IMR-90 (cell line): ENCODE measurements around the gene C3. TPM values are rescaled to one million over a fixed set of nuclear protein-coding genes. Genes with fewer than 3 reads are reported as not detected.

Source experiments
- ATAC-seq: fragments of 200-7000 bp; cut with Tn5 transposase; 2 replicates; pipeline ENCODE4 v1.9.1; 2020; ENCODE audit warnings: low read depth, mild to moderate bottlenecking, moderate library complexity
- BruUV-seq: library from RNA; stranded (reverse); fragments of 400-500 nt; replicated peaks from 2 replicates; lab custom pipeline; 2021; lab: Mats Ljungman, UMichigan
- CTCF ChIA-PET: fragments of 300-600 bp; formaldehyde crosslinking; extraction: SDS; loops from one replicate; lab custom pipeline; 2021; ENCODE audit warnings: antibody characterized with exemption; lab: Yijun Ruan, JAX
- POLR2A ChIA-PET: fragments of 300-600 bp; sonication (Branson Sonifier 250); formaldehyde crosslinking; loops from one replicate; lab custom pipeline; 2022; ENCODE audit warnings: antibody characterized with exemption; ENCODE audit not compliant: unreplicated experiment; lab: Charles Lee
- DNase-seq: peaks from one replicate; pipeline ENCODE4 v3.0.0; 2013
- H2AFZ ChIP-seq: replicated peaks from 2 replicates; pipeline ENCODE3; 2013; ENCODE audit warnings: low read length, mild to moderate bottlenecking; ENCODE audit not compliant: poor library complexity
- H2AK5ac ChIP-seq: 2 replicates; pipeline ENCODE4 v1.6.1; 2013; ENCODE audit warnings: low read depth, low read length, inconsistent platforms
- H2AK9ac ChIP-seq: replicated peaks from 2 replicates; pipeline ENCODE3; 2013; ENCODE audit warnings: mild to moderate bottlenecking, low read depth, low read length, moderate library complexity; ENCODE audit not compliant: poor library complexity
- H2BK120ac ChIP-seq: 2 replicates; pipeline ENCODE4 v1.6.1; 2013; ENCODE audit warnings: low read depth, low read length, inconsistent platforms
- H2BK15ac ChIP-seq: 3 replicates; pipeline ENCODE4 v1.6.1; 2013; ENCODE audit warnings: low read depth, low read length, inconsistent platforms
- H2BK20ac ChIP-seq: 2 replicates; pipeline ENCODE4 v1.6.1; 2013; ENCODE audit warnings: low read depth, mild to moderate bottlenecking, inconsistent platforms, low read length, moderate library complexity
- H2BK5ac ChIP-seq: 2 replicates; pipeline ENCODE4 v1.6.1; 2013; ENCODE audit warnings: mild to moderate bottlenecking, low read depth, low read length, inconsistent platforms; ENCODE audit not compliant: poor library complexity, severe bottlenecking
- H3K14ac ChIP-seq: replicated peaks from 2 replicates; pipeline ENCODE4 v1.6.1; 2013; ENCODE audit warnings: low read depth, low read length, inconsistent platforms
- H3K18ac ChIP-seq: 2 replicates; pipeline ENCODE4 v1.6.1; 2013; ENCODE audit warnings: low read depth, low read length, control low read depth
- H3K23ac ChIP-seq: 2 replicates; pipeline ENCODE4 v1.6.1; 2013; ENCODE audit warnings: low read depth, low read length, inconsistent platforms
- H3K27ac ChIP-seq: 2 replicates; pipeline ENCODE4 v1.5.1; 2013; ENCODE audit warnings: mild to moderate bottlenecking, control low read depth, low read length; ENCODE audit not compliant: insufficient read depth
- H3K27me3 ChIP-seq: 2 replicates; pipeline ENCODE4 v1.6.1; 2013; ENCODE audit warnings: low read length; ENCODE audit not compliant: control insufficient read depth, insufficient read depth
- H3K36me3 ChIP-seq: 2 replicates; pipeline ENCODE4 v1.6.1; 2013; ENCODE audit warnings: low read length, mixed read lengths; ENCODE audit not compliant: control insufficient read depth, insufficient read depth
- H3K4ac ChIP-seq: 2 replicates; pipeline ENCODE4 v1.6.1; 2013; ENCODE audit warnings: low read depth, low read length, inconsistent platforms
- H3K4me1 ChIP-seq: 2 replicates; pipeline ENCODE4 v1.6.1; 2013; ENCODE audit warnings: low read length, mixed read lengths; ENCODE audit not compliant: control insufficient read depth, insufficient read depth
- H3K4me2 ChIP-seq: 2 replicates; pipeline ENCODE4 v1.6.1; 2013; ENCODE audit warnings: low read depth, mild to moderate bottlenecking, control low read depth, low read length, moderate library complexity
- H3K4me3 ChIP-seq: 2 replicates; pipeline ENCODE4 v1.5.1; 2013; ENCODE audit warnings: low read depth, mild to moderate bottlenecking, control low read depth, low read length, moderate library complexity; ENCODE audit not compliant: insufficient read depth
- H3K56ac ChIP-seq: 2 replicates; pipeline ENCODE4 v1.6.1; 2013; ENCODE audit warnings: low read length, inconsistent platforms; ENCODE audit not compliant: insufficient read depth; ENCODE audit errors: extremely low read depth
- H3K79me1 ChIP-seq, 2 experiments: 2 replicates each; pipeline ENCODE4 v1.6.1; 2013; ENCODE audit warnings: low read length in 2 of 2, inconsistent platforms in 1 of 2, low read depth in 1 of 2
- H3K9ac ChIP-seq: 2 replicates; pipeline ENCODE4 v1.6.1; 2013; ENCODE audit warnings: low read depth, low read length, control low read depth
- H3K9me1 ChIP-seq: 2 replicates; pipeline ENCODE4 v1.6.1; 2013; ENCODE audit warnings: low read length, inconsistent platforms; ENCODE audit not compliant: insufficient read depth
- H3K9me3 ChIP-seq: 2 replicates; pipeline ENCODE4 v1.6.1; 2013; ENCODE audit warnings: low read length; ENCODE audit not compliant: control insufficient read depth, insufficient read depth
- H4K20me1 ChIP-seq: 2 replicates; pipeline ENCODE4 v1.6.1; 2013; ENCODE audit warnings: low read length, inconsistent platforms; ENCODE audit not compliant: insufficient read depth
- H4K5ac ChIP-seq: 2 replicates; pipeline ENCODE4 v1.6.1; 2013; ENCODE audit warnings: mild to moderate bottlenecking, low read depth, low read length, control low read depth
- H4K8ac ChIP-seq, 2 experiments: 2 replicates each; pipeline ENCODE4 v1.6.1; 2013; ENCODE audit warnings: low read depth in 2 of 2, low read length in 2 of 2, control low read depth in 1 of 2, inconsistent platforms in 1 of 2
- H4K91ac ChIP-seq: 2 replicates; pipeline ENCODE4 v1.6.1; 2013; ENCODE audit warnings: low read depth, low read length, inconsistent platforms; ENCODE audit not compliant: insufficient read depth
- BHLHE40 ChIP-seq: fragments of 150-350 bp; IDR thresholded peaks from 2 replicates; pipeline ENCODE4 v1.6.1; 2016; ENCODE audit warnings: mild to moderate bottlenecking, low read depth, low read length
- CEBPB ChIP-seq: IDR thresholded peaks from 2 replicates; pipeline ENCODE4 v1.6.1; 2012; ENCODE audit warnings: low read depth, low read length, improper control_type of control experiment
- CHD1 ChIP-seq: IDR thresholded peaks from 2 replicates; pipeline ENCODE4 v1.6.1; 2012; ENCODE audit warnings: low read depth, low read length, improper control_type of control experiment
- MAFK ChIP-seq: IDR thresholded peaks from 2 replicates; pipeline ENCODE4 v1.6.1; 2012; ENCODE audit warnings: low read depth, low read length, improper control_type of control experiment
- MAZ ChIP-seq: IDR thresholded peaks from 2 replicates; pipeline ENCODE4 v1.6.1; 2012; ENCODE audit warnings: low read depth, mild to moderate bottlenecking, low read length, improper control_type of control experiment, moderate library complexity, borderline replicate concordance
- MXI1 ChIP-seq: IDR thresholded peaks from 2 replicates; pipeline ENCODE4 v1.6.1; 2012; ENCODE audit warnings: low read depth, mild to moderate bottlenecking, low read length, moderate library complexity, borderline replicate concordance
- NFE2L2 ChIP-seq: fragments of 150-350 bp; IDR thresholded peaks from 2 replicates; pipeline ENCODE4 v1.6.1; 2016; ENCODE audit warnings: low read depth, mild to moderate bottlenecking, low read length
- POLR2A ChIP-seq: IDR thresholded peaks from 2 replicates; pipeline ENCODE4 v1.6.1; 2012; ENCODE audit warnings: mild to moderate bottlenecking, low read depth, low read length
- RAD21 ChIP-seq: IDR thresholded peaks from 2 replicates; pipeline ENCODE4 v1.6.1; 2012; ENCODE audit warnings: low read length, improper control_type of control experiment
- RCOR1 ChIP-seq: IDR thresholded peaks from 2 replicates; pipeline ENCODE4 v1.6.1; 2012; ENCODE audit warnings: mild to moderate bottlenecking, low read length, improper control_type of control experiment; ENCODE audit not compliant: insufficient replicate concordance
- RFX5 ChIP-seq: IDR thresholded peaks from 2 replicates; pipeline ENCODE4 v1.8.0; 2012; ENCODE audit warnings: low read depth, mild to moderate bottlenecking, low read length, moderate library complexity
- SMC3 ChIP-seq: fragments of 150-350 bp; IDR thresholded peaks from 2 replicates; pipeline ENCODE4 v1.6.1; 2016; ENCODE audit warnings: low read depth, mild to moderate bottlenecking, antibody characterized with exemption, low read length, moderate library complexity
- WGBS, 2 experiments: methylation state at CpG; one replicate each; pipeline versions ENCODE4 v1.1.5 to v1.1.7; 2013; ENCODE audit warnings: missing lambda C conversion rate in 2 of 2; ENCODE audit not compliant: insufficient read length in 1 of 2; ENCODE audit errors: extremely low coverage in 2 of 2; 5-methylcytosine and 5-hydroxymethylcytosine counted together
- dilution Hi-C: fragments of 300-500 bp; cut with HindIII; formaldehyde crosslinking; loops from one replicate; pipeline ENCODE4 v1.14.3; 2018; ENCODE audit warnings: low sequenced_read_pairs; ENCODE audit not compliant: unreplicated experiment
- in situ Hi-C: fragments of 300-500 bp; cut with MboI; formaldehyde crosslinking; loops from 3 replicates; pipeline ENCODE4 v1.14.3; 2019; ENCODE audit warnings: low sequenced_read_pairs, inconsistent platforms, mixed read lengths
- intact Hi-C: fragments of 100-400 bp; cut with micrococcal nuclease; formaldehyde crosslinking; loops from 2 replicates; pipeline ENCODE4 v1.10.0; 2022
- polyA plus RNA-seq, 3 experiments: library from polyadenylated mRNA; depleted of rRNA; stranded (reverse); fragments of >200 nt; gene quantifications; 2 replicates each; pipeline ENCODE4 v1.2.3, GENCODE V29; 2012; ENCODE audit warnings: low replicate concordance in 1 of 3
- total RNA-seq: library from RNA; depleted of rRNA; stranded (reverse); fragments of >200 nt; gene quantifications from 2 replicates; pipeline ENCODE4 v1.2.3, GENCODE V29; 2012
- TF ChIP-seq, protein P1 (sequence below): fragments of 150-350 bp; IDR thresholded peaks from 2 replicates; pipeline ENCODE4 v1.6.1; 2016; ENCODE audit warnings: low read depth, mild to moderate bottlenecking, low read length, moderate library complexity, borderline replicate concordance
- TF ChIP-seq, protein P2 (sequence below): conservative IDR thresholded peaks from 2 replicates; pipeline ENCODE4 v1.5.1; 2012; ENCODE audit warnings: mild to moderate bottlenecking, low read depth, low read length, improper control_type of control experiment
- TF ChIP-seq, protein P3 (sequence below): fragments of 150-350 bp; IDR thresholded peaks from 2 replicates; pipeline ENCODE4 v1.6.1; 2017; ENCODE audit warnings: mild to moderate bottlenecking, antibody characterized with exemption, low read length, low read depth

The C3 gene
- total and polyA plus RNA-seq, 2 of the 4 experiments (the other 2 are of a cell fraction), result 0.36 TPM; not detected in 1

DNA sequence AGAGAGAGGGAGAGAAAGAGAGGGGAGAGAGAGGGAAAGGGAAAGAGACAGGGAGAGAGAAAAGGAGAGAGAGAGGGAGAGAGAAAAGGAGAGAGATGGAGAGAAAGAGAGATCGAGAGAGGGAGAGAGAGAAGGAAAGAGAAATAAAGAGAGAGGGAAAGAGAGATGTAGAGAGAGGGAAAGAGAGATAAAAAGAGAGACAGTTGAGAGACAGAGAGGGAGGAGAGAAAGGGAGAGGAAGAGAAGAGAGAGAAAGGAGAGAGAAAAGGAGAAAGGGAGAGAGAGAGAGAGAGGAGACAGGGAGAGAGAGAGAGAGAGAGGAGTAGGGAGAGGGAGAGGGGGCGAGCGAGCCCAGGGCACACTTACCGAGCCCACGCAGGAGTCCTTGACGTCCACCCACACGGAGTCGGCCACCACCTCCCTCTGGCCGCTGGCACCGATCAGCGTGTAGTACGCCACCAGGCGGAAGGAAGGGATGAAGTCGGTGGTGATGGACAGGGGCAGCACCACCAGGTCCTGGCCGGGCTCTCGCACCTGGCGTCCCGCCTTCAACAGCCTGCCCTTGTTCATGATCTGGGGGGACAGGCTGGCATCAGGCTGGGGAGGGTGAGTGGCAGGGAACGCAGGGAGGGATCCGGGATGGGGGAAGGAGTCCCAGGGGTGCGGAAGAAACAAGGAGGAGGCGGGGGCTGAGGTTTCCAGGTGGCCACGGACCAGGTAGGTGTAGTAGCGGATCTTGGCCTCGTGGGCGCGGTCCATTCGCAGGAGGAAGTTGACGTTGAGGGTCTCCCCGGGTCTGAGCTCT lies 10.0 kb downstream of the C3 start:
- H2BK5ac ChIP-seq, result no peak overlapping the region
- H3K36me3 ChIP-seq, result no peaks in the 10 kb centered on the region
- H3K56ac ChIP-seq, result no peak overlapping the region
- DNase-seq (no peak), ATAC-seq (no peak)
- H4K8ac ChIP-seq, result no peak overlapping the region
- no peaks in the 10 kb centered on the region for H4K20me1 ChIP-seq
- no peak overlapping the region for H3K9ac ChIP-seq
- ChIA-PET CTCF (no interaction called here), POLR2A (no interaction called here)
- H2AK9ac ChIP-seq, result no peak overlapping the region
- intact Hi-C loops (no loop called here), dilution Hi-C loops (no loop called here), in situ Hi-C loops (no loop called here)
- H3K79me1 ChIP-seq, result no peaks in the 10 kb centered on the region
- H2BK15ac ChIP-seq, result no peak overlapping the region
- H2AFZ ChIP-seq, result no peak overlapping the region
- no peaks in the 10 kb centered on the region for H3K9me1 ChIP-seq
- no peak overlapping the region for H4K91ac ChIP-seq
- no TSS peak for BruUV-seq
- H3K4ac ChIP-seq, result no peak overlapping the region
- no peak overlapping the region for H2BK120ac ChIP-seq
- no peak overlapping the region for H2BK20ac ChIP-seq
- H3K14ac ChIP-seq, result no peak overlapping the region
- H3K4me2 ChIP-seq, result no peak overlapping the region
- no peak overlapping the region for H3K4me3 ChIP-seq
- H2AK5ac ChIP-seq, result no peak overlapping the region
- H3K18ac ChIP-seq, result no peak overlapping the region
- H3K9me3 ChIP-seq, result no peaks in the 10 kb centered on the region; the same call in 1 of the 2 replicates
- H4K5ac ChIP-seq, result no peak overlapping the region
- no peak overlapping the region for H3K27ac ChIP-seq
- no peak overlapping the region for H3K23ac ChIP-seq
- WGBS, 2 experiments, result 42 to 92% methylated on average over 1 to 6 of the region's 30 CpGs
- no peaks in the 10 kb centered on the region for H3K4me1 ChIP-seq
- peaks cover 2% of the 10 kb centered on the region; the same call in 1 of the 2 replicates for H3K27me3 ChIP-seq
- TF ChIP-seq MAZ (no peak), CEBPB (no peak), MAFK (no peak), RAD21 (no peak), MXI1 (no peak), CHD1 (no peak), NFE2L2 (no peak), POLR2A (no peak), RCOR1 (no peak), RFX5 (no peak), BHLHE40 (no peak), SMC3 (no peak)
- TF ChIP-seq, protein P1, sequence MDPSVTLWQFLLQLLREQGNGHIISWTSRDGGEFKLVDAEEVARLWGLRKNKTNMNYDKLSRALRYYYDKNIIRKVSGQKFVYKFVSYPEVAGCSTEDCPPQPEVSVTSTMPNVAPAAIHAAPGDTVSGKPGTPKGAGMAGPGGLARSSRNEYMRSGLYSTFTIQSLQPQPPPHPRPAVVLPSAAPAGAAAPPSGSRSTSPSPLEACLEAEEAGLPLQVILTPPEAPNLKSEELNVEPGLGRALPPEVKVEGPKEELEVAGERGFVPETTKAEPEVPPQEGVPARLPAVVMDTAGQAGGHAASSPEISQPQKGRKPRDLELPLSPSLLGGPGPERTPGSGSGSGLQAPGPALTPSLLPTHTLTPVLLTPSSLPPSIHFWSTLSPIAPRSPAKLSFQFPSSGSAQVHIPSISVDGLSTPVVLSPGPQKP, result no peak
- TF ChIP-seq, protein P2, sequence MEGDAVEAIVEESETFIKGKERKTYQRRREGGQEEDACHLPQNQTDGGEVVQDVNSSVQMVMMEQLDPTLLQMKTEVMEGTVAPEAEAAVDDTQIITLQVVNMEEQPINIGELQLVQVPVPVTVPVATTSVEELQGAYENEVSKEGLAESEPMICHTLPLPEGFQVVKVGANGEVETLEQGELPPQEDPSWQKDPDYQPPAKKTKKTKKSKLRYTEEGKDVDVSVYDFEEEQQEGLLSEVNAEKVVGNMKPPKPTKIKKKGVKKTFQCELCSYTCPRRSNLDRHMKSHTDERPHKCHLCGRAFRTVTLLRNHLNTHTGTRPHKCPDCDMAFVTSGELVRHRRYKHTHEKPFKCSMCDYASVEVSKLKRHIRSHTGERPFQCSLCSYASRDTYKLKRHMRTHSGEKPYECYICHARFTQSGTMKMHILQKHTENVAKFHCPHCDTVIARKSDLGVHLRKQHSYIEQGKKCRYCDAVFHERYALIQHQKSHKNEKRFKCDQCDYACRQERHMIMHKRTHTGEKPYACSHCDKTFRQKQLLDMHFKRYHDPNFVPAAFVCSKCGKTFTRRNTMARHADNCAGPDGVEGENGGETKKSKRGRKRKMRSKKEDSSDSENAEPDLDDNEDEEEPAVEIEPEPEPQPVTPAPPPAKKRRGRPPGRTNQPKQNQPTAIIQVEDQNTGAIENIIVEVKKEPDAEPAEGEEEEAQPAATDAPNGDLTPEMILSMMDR, result no peak
- TF ChIP-seq, protein P3, sequence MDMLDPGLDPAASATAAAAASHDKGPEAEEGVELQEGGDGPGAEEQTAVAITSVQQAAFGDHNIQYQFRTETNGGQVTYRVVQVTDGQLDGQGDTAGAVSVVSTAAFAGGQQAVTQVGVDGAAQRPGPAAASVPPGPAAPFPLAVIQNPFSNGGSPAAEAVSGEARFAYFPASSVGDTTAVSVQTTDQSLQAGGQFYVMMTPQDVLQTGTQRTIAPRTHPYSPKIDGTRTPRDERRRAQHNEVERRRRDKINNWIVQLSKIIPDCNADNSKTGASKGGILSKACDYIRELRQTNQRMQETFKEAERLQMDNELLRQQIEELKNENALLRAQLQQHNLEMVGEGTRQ, result no peak
